GM21619 (cell line): Measurements from ENCODE around the gene SPAG6.

ENCODE experiments used
- ATAC-seq: cut with Tn5 transposase; IDR thresholded peaks from one replicate; pipeline ENCODE4 v1.9.1; 2021; ENCODE audit not compliant: unreplicated experiment

Gene SPAG6

GRCh38 chr10:22456486-22456885, 111.2 kb downstream of the SPAG6 start:
- ATAC-seq = no peak

- no peak for ATAC-seq
These were observed 113.2 kb downstream of the SPAG6 start for GRCh38 chr10:22458272-22459038.

GRCh38 chr10:22459496-22459895, 114.2 kb downstream of the SPAG6 start:
- ATAC-seq = no peak

GRCh38 chr10:22460101-22460500, 114.8 kb downstream of the SPAG6 start:
- no peak for ATAC-seq

- ATAC-seq = no peak
These were observed 115.5 kb downstream of the SPAG6 start for GRCh38 chr10:22460531-22461403.

GRCh38 chr10:22461891-22462290, 116.6 kb downstream of the SPAG6 start:
- ATAC-seq = no peak

- no peak for ATAC-seq
These were observed 118.0 kb downstream of the SPAG6 start for GRCh38 chr10:22463255-22463654.

GRCh38 chr10:22464966-22465629, 119.8 kb downstream of the SPAG6 start:
- ATAC-seq = no peak

- ATAC-seq = no peak
These were observed 121.6 kb downstream of the SPAG6 start for GRCh38 chr10:22466763-22467334.
